Retina (tissue), 1 donor: ENCODE results near the gene HECA.
"Not testable (repeated sequence)": the region's sequence is repeated elsewhere in the genome, so short reads cannot be mapped to it uniquely, and the experiment has no call there.

ENCODE experiments used
- DNase-seq: peaks from one replicate; pipeline ENCODE4 v3.0.0-alpha.2; 2016

HECA gene, protein sequence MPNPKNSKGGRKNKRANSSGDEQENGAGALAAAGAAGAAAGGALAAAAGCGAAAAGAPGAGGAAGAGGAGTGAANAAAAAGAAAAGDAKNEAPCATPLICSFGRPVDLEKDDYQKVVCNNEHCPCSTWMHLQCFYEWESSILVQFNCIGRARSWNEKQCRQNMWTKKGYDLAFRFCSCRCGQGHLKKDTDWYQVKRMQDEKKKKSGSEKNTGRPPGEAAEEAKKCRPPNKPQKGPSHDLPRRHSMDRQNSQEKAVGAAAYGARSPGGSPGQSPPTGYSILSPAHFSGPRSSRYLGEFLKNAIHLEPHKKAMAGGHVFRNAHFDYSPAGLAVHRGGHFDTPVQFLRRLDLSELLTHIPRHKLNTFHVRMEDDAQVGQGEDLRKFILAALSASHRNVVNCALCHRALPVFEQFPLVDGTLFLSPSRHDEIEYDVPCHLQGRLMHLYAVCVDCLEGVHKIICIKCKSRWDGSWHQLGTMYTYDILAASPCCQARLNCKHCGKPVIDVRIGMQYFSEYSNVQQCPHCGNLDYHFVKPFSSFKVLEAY

GRCh38 chr6:139134817-139135577 lies at the start of gene HECA:
HECA (plus strand) TSS chr6:139135080; CDS start chr6:139135397, 317 bp downstream.
- DNase-seq, result peak; percentile 94

DNA sequence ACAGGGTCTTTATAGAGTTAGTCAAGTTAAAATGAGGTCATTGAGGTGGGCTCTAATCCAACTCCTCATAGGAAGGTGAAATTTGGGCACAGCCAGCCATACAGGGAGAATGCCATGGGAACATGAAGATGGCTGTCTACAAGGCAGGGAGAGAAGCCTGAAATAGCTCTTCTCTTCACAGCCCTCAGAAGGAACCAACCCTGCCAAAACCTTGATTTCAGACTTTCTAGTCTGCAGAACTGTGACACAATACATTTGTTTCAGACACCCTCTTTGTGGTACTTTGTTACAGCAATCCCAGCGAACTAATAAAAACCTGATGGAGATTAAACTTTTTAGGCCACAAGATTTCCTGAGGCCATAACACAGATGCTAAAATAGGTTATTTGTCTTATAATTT lies 43.1 kb upstream of the HECA start:
- DNase-seq, result no peak

DNA sequence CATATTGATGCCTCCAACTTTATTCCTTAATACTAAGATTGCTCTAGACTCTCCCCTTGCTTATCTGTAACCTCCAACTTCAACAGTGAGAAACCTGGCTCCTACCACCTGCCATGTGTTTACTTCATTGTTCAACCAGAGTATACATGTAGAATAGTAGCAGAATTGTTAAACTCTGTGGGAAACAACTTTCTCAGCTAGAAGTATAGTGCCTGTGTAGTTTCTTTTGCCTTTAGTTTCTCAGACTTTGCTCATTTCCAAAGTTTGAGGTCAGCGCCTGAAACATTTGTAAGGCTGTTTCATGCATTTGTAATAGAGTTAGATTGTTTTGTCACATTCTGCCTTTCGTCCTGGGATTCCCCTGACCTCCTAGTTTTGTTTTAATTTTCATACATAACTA lies 34.9 kb upstream of the HECA start:
- DNase-seq, result no peak

GRCh38 chr6:139107051-139107450 lies 27.8 kb upstream of the HECA start:
- no peak for DNase-seq

DNA sequence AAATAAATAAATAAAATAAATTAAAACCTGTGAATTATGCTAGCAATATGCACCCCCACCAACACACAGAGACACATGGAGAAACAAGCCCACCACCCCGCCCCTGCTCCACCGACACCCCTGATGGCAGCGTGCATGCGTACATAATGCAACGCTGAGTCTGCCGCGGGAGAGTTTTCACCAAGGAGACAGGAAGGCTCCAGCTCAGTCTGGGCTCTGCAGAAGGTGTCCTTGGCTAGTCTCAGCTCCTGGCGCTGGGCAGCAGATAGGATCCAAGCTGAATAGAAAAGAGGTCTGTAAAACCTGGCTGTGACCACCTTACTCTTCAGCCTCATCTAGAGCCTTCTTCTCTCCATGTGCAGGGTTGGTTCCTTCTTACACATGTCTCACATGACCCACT lies 26.5 kb upstream of the HECA start:
- DNase-seq, result no peak

DNA sequence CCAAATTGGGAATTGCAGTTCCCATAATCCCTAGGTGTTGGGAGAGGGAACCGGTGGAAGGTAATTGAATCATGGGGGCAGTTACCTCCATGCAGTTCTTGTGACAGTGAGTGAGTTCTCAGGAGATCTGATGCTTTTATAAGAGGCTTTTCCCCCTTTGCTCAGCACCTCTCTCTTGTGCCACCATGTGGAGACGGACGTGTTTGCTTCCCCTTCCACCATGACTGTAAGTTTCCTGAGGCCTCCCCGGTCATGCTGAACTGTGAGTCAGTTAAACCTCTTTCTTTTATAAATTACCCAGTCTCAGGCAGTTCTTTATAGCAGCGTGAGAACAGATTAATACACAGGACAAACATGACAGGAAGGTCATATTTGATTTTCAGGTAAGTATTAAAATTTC lies 25.3 kb upstream of the HECA start:
- no peak for DNase-seq

- DNase-seq, result no peak
Measured at GRCh38 chr6:139112146-139112545, 22.7 kb upstream of the HECA start.

- no peak for DNase-seq
Measured at GRCh38 chr6:139112561-139112960, 22.3 kb upstream of the HECA start.

DNA sequence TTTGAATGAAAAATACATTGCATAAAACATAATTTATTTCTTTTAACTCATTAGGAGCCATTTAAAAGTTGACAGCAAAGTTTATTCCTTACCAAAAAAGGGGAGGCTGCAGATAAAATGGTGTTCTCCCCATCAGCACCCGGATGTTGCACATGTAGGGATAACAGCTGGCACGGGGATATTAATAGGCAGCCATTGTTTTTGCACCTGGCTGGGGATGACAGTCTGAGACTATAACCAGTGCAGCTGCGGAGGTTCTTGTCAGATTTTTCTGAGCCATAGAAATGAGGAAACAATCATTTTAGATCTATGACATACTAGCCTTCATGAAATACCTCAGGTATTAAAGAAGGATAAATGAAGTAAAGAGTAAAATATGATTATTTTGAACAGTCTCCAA lies 20.1 kb upstream of the HECA start:
- DNase-seq, result no peak

DNA sequence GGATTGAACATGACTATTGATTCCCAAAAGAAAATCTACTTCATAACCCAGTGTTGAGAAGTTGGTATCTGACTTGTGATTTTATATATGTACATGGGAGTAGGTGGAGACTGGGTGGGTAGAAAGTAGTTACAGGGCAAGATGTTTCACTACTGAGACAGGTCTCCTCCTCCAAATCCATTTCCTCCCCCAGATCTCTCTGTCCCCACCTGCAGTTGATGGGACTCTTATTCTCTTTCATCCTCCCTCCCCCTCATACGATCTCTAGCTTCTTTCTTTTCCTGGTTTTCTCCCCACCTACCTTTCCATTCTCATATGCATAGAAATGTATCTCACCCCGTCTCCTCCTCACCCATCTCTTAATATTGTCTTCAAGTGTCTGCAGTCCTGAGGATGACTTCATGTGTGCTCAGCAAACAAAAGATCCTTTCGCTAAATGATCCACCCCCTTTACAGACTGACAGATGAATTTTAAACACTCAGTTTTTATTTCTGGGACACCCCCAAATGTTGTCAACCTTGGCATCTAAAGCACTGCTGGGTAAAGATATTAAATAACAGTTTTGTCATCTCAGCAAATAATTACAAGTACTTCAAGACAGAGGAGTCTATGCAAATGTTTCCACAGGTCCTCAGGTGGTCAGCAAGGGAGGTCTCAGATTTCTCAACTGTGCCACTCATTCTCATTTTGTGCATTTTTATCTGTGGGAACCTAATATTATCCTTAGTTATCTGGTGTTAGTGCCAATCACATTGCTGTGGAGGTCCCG lies 18.7 kb upstream of the HECA start:
- DNase-seq, result no peak

- no peak for DNase-seq
Measured at GRCh38 chr6:139117734-139118133, 17.1 kb upstream of the HECA start.

DNA sequence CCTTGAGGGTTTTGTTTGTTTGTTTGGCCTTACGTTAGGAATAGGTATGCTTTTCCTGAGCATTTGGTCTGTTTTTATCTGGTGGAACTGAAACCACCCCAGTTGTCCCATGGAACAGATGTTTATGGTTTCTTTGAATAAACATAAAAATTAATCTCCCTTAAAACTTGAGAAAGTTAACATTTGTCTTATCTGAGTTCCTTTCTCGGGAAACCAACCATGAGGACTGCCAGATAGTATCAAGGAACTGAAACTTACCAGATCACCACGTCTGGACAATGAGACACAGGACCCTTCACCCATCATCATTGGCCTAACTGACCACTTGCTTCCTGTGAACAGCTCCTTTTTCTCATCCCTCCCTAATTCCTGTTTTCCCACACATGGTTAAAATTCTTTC lies 15.3 kb upstream of the HECA start:
- DNase-seq, result no peak

DNA sequence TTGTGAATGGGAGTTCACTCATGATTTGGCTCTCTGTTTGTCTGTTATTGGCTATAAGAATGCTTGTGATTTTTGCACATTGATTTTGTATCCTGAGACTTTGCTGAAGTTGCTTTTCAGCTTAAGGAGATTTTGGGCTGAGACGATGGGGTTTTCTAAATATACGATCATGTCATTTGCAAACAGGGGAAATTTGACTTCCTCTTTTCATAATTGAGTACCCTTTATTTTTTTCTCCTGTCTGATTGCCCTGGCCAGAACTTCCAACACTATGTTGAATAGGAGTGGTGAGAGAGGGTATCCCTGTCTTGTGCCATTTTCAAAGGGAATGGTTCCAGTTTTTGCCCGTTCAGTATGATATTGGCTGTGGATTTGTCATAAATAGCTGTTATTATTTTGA lies 12.1 kb upstream of the HECA start:
- DNase-seq, result not testable (repeated sequence)

DNA sequence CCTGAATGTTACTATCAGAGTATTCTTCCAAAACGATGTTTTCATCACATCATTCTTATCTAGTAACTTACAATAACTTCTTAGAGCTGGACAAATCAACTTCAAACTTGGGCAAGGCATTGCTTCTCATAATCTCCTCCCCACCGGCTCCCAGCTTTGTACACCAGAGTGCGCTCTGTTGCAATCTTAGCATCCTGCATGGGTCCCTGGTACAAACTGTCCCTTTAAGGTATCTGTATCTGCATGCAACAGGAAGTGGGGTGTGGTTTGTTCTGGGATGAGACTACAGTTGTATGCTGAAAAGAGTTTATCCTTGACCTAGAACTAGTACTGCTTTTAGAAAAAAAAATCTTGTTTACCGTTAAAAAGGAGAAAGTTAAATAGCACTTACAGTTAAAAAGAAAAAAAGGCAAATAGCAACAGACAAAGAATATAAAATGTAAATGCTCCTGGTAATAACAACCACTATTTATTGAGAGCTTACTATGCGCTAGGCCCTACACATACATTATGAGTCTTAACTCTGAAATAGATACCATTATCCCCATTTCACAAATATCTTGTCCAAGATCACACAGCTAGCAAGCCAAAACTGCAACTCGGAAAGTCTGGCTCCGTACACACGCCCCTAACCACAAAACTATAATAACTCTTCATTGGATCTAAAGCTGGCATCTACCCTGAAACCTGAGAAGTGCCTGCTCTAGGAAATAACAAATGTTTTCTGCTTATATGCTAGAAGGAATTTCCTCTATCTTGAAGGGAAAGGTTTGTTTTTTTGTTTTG lies 9.8 kb upstream of the HECA start:
- DNase-seq, result no peak

GRCh38 chr6:139126255-139126654 lies 8.6 kb upstream of the HECA start:
- no peak for DNase-seq

DNA sequence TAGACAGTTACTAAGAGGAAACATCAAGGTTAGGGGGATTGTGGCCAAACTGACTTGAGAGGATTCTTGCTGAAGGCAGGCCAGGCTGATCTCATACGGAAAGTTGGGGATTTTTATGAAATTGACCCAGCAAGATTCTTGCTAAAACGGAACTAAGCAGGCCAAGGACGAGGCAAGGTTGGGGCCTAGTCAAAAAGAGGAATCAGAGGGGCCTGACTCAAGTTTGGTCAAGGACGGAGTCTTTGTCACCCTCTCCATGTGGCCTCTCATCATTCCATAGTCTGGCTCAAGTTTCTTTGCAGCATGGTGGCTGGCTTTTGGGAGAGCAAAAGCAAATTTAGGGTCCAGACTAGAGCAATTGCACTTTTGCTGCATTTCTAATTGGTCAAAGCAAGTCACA lies 7.9 kb upstream of the HECA start:
- no peak for DNase-seq

GRCh38 chr6:139129284-139129683 lies 5.6 kb upstream of the HECA start:
- DNase-seq, result no peak

- DNase-seq, result no peak
Measured at GRCh38 chr6:139131736-139132280, 3.1 kb upstream of the HECA start.

- DNase-seq, result no peak
Measured at GRCh38 chr6:139133262-139134063, 1.4 kb upstream of the HECA start.

DNA sequence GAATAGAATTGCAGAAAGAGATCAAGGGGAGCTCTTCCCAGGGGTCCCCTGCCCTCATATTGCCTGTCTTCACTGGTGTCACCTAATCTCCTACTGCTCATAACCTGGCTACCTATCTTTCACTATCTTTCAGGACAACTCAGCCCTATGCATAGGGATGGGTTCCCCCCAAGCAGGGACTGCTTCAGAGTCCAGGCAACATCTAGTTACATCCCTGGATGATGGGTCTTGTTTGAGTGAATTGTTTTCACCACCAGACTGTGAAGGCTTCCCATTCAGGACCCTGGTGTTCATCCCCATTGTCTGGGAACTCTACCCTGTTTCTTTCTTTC lies 850 bp upstream of the HECA start:
- DNase-seq, result no peak
